NB4 (cell line): ENCODE results near the gene PPFIA1.
A peak's percentile ranks its signal among the peaks of the same experiment; 100 is the strongest.
"Not testable (repeated sequence)": the region's sequence is repeated elsewhere in the genome, so short reads cannot be mapped to it uniquely, and the experiment has no call there.

Experiments
- DNase-seq: peaks from one replicate; pipeline ENCODE4 v3.0.0; 2010; ENCODE audit warnings: low read depth
- H3K4me3 ChIP-seq: one replicate; pipeline ENCODE4 v1.5.1; 2011; ENCODE audit warnings: mild to moderate bottlenecking, low read depth, low read length, moderate library complexity
- MAX ChIP-seq: IDR thresholded peaks from 2 replicates; pipeline ENCODE4 v1.6.1; 2011; ENCODE audit warnings: low read depth, low read length
- MYC ChIP-seq: IDR thresholded peaks from 2 replicates; pipeline ENCODE4 v1.6.1; 2011; ENCODE audit warnings: low read depth, low read length
- POLR2A ChIP-seq: IDR thresholded peaks from 2 replicates; pipeline ENCODE4 v1.6.1; 2011; ENCODE audit warnings: mild to moderate bottlenecking; ENCODE audit not compliant: insufficient read length; ENCODE audit errors: extremely low read depth
- TF ChIP-seq, protein P1 (sequence below): IDR thresholded peaks from one replicate; pipeline ENCODE4 v1.5.1; 2012; ENCODE audit warnings: low read depth, low read length

The PPFIA1 gene

DNA sequence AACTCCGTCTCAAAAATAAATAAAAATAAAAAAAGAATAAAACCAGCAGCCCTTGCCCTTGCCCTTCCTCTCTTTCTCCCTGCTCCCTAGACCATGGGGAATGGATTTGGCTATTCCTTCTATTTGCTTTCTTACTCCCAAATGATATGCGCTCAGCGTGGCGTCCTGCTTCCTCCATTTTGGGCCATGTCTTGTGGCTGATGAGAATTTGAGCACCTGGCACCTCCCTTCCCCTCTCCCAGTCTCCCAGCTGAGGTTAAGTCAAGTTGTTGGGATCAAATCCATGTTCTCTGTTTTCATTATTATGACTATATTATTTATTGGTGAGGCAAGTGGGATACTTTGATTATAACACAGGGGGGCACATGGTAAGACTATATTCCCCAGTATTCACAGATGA lies 117.1 kb downstream of the PPFIA1 start:
- H3K4me3 ChIP-seq: no peak overlapping the region
- TF ChIP-seq, protein P1, sequence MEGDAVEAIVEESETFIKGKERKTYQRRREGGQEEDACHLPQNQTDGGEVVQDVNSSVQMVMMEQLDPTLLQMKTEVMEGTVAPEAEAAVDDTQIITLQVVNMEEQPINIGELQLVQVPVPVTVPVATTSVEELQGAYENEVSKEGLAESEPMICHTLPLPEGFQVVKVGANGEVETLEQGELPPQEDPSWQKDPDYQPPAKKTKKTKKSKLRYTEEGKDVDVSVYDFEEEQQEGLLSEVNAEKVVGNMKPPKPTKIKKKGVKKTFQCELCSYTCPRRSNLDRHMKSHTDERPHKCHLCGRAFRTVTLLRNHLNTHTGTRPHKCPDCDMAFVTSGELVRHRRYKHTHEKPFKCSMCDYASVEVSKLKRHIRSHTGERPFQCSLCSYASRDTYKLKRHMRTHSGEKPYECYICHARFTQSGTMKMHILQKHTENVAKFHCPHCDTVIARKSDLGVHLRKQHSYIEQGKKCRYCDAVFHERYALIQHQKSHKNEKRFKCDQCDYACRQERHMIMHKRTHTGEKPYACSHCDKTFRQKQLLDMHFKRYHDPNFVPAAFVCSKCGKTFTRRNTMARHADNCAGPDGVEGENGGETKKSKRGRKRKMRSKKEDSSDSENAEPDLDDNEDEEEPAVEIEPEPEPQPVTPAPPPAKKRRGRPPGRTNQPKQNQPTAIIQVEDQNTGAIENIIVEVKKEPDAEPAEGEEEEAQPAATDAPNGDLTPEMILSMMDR: no peak
- TF ChIP-seq MYC: no peak
- no peak for TF ChIP-seq POLR2A
- TF ChIP-seq MAX: no peak
- no peak for DNase-seq

- no peak for DNase-seq
- H3K4me3 ChIP-seq: no peak overlapping the region
- TF ChIP-seq POLR2A: no peak
- TF ChIP-seq, protein P1: no peak
- TF ChIP-seq MYC: no peak
- TF ChIP-seq MAX: no peak
Observed at GRCh38 chr11:70389201-70389600, 118.7 kb downstream of the PPFIA1 start.

DNA sequence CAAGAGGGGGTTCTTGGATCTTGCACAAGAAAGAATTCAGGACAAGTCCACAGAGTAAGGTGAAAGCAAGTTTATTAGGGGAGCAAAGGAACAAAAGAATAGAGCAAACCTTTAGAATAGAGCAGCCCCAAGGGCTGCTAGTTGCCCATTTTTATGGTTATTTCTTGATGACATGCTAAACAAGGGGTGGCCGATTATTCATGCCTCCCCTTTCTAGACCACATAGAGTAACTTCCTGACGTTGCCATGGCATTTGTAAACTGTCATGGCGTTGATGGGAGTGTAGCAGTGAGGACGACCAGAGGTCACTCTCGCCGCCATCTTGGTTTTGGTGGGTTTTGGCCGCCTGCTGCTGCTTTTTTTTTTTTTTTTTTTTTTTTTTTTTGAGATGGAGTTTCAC lies 120.4 kb downstream of the PPFIA1 start:
- H3K4me3 ChIP-seq, DNase-seq: not testable (repeated sequence)

DNA sequence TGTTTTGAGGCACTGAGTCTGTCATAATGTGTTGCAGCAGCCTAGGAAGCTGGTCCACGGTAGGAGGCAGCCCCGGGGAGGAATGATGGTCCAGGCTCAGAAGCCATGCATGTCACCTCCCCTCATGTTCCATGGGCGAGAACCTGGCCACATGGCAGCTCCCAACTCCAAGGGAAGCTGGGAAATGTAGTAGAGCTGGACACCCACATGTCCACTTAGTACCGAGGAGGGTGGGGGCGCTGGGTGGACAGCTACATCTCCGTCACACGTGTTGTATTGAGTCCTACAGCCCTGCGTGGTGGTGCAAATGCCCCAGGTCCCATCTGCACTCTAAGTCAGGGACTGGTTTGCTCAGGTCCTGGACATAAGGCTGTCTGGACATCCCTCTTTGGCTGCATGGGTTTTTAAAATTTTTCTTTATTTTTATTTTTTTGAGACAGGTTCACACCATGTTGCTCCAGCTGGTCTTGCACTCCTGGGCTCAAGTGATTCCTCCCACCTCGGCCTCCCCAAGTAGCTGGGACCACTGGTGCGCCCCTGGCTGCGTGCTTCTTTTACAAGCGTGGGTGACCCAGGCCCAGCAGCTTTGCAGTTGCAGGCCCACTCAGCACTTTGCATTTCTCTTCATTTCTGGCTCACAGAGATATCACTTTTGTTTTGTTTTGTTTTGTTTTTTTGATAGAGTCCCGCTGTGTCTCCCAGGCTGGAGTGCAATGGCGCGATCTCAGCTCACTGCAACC lies 123.9 kb downstream of the PPFIA1 start:
- no peak overlapping the region for H3K4me3 ChIP-seq
- TF ChIP-seq MYC (no peak), MAX (no peak), POLR2A (no peak)
- TF ChIP-seq, protein P1: no peak
- no peak for DNase-seq

GRCh38 chr11:70397336-70397982 lies 127.0 kb downstream of the PPFIA1 start:
- DNase-seq: peak; percentile 88
- TF ChIP-seq MYC: peak; percentile 41; the same call in 1 of the 2 replicates
- no peak for TF ChIP-seq MAX

GRCh38 chr11:70397983-70398833 lies 127.7 kb downstream of the PPFIA1 start, which contains the start of gene CTTN:
CTTN (plus strand) TSS chr11:70398529; CDS start chr11:70407298, 8,769 bp downstream.
- TF ChIP-seq MAX (peak; percentile 92), MYC (peak; percentile 90), POLR2A (peak; percentile 44)
- TF ChIP-seq, protein P1: no peak
- peak; percentile 96 for DNase-seq
- peak within 1 kb of the TSS; percentile 78 for H3K4me3 ChIP-seq

More at GRCh38 chr11:70397336-70397982, 127.0 kb downstream of the PPFIA1 start:
- H3K4me3 ChIP-seq: peak overlapping the region; percentile 78
